ENCODE measurements around the gene MAML3.
"Not testable (repeated sequence)": the region's sequence is repeated elsewhere in the genome, so short reads cannot be mapped to it uniquely, and the experiment has no call there.

Gene MAML3

DNA sequence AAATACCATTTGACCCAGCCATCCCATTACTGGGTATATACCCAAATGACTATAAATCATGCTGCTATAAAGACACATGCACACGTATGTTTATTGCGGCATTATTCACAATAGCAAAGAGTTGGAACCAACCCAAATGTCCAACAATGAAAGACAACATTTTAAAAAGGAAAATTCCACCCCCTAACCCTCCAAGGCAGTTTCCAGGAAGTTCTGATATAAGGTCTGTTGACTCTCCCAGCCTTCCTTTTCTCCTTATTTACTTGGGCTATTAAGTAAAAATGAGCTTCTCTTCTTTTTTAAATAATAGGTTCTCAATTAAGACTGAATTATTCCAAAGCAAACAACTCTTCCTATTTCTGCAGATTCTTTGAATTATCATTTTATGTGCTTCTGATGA is 209.1 kb downstream of the MAML3 start:
- H3K9me3 Mint-ChIP-seq; H3K27ac Mint-ChIP-seq; H3K27me3 Mint-ChIP-seq; H3K36me3 Mint-ChIP-seq (ENCODE audit: low read depth); H3K4me3 Mint-ChIP-seq; DNase-seq: not testable (repeated sequence)
- H3K4me1 Mint-ChIP-seq (ENCODE audit: low read depth) = peaks cover 12% of the 10 kb centered on the region

DNA sequence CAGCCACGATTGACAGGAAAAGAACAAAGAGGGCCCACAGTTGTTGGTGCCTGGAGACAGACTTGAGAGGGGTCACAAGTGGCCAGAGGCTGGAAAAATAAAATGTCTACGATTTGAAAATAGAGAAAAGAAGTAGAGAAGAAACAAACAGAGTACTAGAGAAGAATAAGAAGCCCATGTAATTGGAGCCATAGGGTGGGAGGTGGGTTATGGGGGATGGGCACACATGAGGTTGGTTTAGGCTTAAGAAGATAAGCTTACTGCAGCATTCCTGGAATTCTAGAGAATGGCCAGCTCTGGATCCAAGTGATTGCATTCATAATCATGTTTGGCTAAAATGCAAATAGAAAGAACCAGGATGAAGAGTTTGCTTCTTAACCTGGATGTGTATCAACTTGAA is 210.7 kb downstream of the MAML3 start:
- no peaks in the 10 kb centered on the region for H3K27me3 Mint-ChIP-seq
- peaks cover 9% of the 10 kb centered on the region for H3K4me1 Mint-ChIP-seq (ENCODE audit: low read depth)
- no peak overlapping the region for H3K27ac Mint-ChIP-seq
- no peak for DNase-seq
- H3K4me3 Mint-ChIP-seq = no peak overlapping the region
- H3K9me3 Mint-ChIP-seq = no peaks in the 10 kb centered on the region
- no peaks in the 10 kb centered on the region for H3K36me3 Mint-ChIP-seq (ENCODE audit: low read depth)

- H3K27ac Mint-ChIP-seq = no peak overlapping the region
- no peaks in the 10 kb centered on the region for H3K27me3 Mint-ChIP-seq
- H3K9me3 Mint-ChIP-seq = no peaks in the 10 kb centered on the region
- H3K36me3 Mint-ChIP-seq (ENCODE audit: low read depth) = no peaks in the 10 kb centered on the region
- DNase-seq = no peak
- peaks cover 7% of the 10 kb centered on the region for H3K4me1 Mint-ChIP-seq (ENCODE audit: low read depth)
- H3K4me3 Mint-ChIP-seq = no peak overlapping the region
These were observed 211.7 kb downstream of the MAML3 start for GRCh38 chr4:139942241-139942640.

GRCh38 chr4:139940600-139940999 is 213.4 kb downstream of the MAML3 start:
- no peaks in the 10 kb centered on the region for H3K36me3 Mint-ChIP-seq (ENCODE audit: low read depth)
- DNase-seq = no peak
- H3K4me3 Mint-ChIP-seq = no peak overlapping the region
- H3K27ac Mint-ChIP-seq = no peak overlapping the region
- H3K9me3 Mint-ChIP-seq = no peaks in the 10 kb centered on the region
- H3K27me3 Mint-ChIP-seq = no peaks in the 10 kb centered on the region
- H3K4me1 Mint-ChIP-seq (ENCODE audit: low read depth) = no peaks in the 10 kb centered on the region

- H3K9me3 Mint-ChIP-seq = no peaks in the 10 kb centered on the region
- no peaks in the 10 kb centered on the region for H3K36me3 Mint-ChIP-seq (ENCODE audit: low read depth)
- no peaks in the 10 kb centered on the region for H3K27me3 Mint-ChIP-seq
- no peaks in the 10 kb centered on the region for H3K4me1 Mint-ChIP-seq (ENCODE audit: low read depth)
- no peak overlapping the region for H3K27ac Mint-ChIP-seq
- no peak overlapping the region for H3K4me3 Mint-ChIP-seq
- no peak for DNase-seq
These were observed 215.6 kb downstream of the MAML3 start for GRCh38 chr4:139938414-139938813.

- Mint-ChIP-seq H3K9me3 (no peaks in the 10 kb centered on the region), H3K4me3 (no peak overlapping the region), H3K27me3 (no peaks in the 10 kb centered on the region), H3K27ac (no peak overlapping the region), H3K36me3 (ENCODE audit: low read depth) (no peaks in the 10 kb centered on the region), H3K4me1 (ENCODE audit: low read depth) (no peaks in the 10 kb centered on the region)
- no peak for DNase-seq
These were observed 218.1 kb downstream of the MAML3 start for GRCh38 chr4:139935911-139936310.

DNA sequence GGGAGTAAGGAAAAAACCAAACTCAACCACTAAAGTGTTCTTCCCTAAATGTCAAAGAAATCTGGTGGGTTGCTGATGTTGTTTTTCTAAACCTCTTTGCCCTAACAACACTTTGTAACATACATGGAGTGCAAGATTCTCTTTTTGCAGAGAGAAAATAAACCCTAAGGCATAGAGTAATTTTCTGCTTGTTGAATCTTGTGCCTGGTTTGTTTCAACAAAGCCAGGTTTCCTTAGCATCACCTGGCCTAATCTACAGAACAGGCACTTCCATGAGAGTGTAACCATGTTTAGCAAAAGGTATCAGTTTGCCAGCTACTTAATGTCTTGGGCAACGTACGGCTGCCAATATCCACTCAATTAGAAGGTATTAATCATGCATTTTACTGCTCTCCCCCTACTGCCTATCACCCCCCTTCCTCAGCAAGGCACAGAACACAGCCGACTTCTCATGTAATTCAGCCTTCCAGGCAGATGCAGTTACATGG is 219.2 kb downstream of the MAML3 start:
- no peak overlapping the region for H3K27ac Mint-ChIP-seq
- no peak overlapping the region for H3K4me3 Mint-ChIP-seq
- no peaks in the 10 kb centered on the region for H3K4me1 Mint-ChIP-seq (ENCODE audit: low read depth)
- no peaks in the 10 kb centered on the region for H3K36me3 Mint-ChIP-seq (ENCODE audit: low read depth)
- no peak for DNase-seq
- H3K9me3 Mint-ChIP-seq = no peaks in the 10 kb centered on the region
- H3K27me3 Mint-ChIP-seq = no peaks in the 10 kb centered on the region

- no peaks in the 10 kb centered on the region for H3K4me1 Mint-ChIP-seq (ENCODE audit: low read depth)
These were observed 219.8 kb downstream of the MAML3 start for GRCh38 chr4:139934057-139934707.

GRCh38 chr4:139933541-139933940 is 220.4 kb downstream of the MAML3 start:
- no peak overlapping the region for H3K27ac Mint-ChIP-seq
- H3K27me3 Mint-ChIP-seq = no peaks in the 10 kb centered on the region
- no peaks in the 10 kb centered on the region for H3K36me3 Mint-ChIP-seq (ENCODE audit: low read depth)
- no peaks in the 10 kb centered on the region for H3K4me1 Mint-ChIP-seq (ENCODE audit: low read depth)
- H3K4me3 Mint-ChIP-seq = no peak overlapping the region
- DNase-seq = no peak
- H3K9me3 Mint-ChIP-seq = no peaks in the 10 kb centered on the region

More at GRCh38 chr4:139934057-139934707, 219.8 kb downstream of the MAML3 start:
- no peaks in the 10 kb centered on the region for H3K27me3 Mint-ChIP-seq
- H3K4me3 Mint-ChIP-seq = no peak overlapping the region
- H3K36me3 Mint-ChIP-seq (ENCODE audit: low read depth) = no peaks in the 10 kb centered on the region
- no peak for DNase-seq
- no peak overlapping the region for H3K27ac Mint-ChIP-seq
- H3K9me3 Mint-ChIP-seq = no peaks in the 10 kb centered on the region

DNA sequence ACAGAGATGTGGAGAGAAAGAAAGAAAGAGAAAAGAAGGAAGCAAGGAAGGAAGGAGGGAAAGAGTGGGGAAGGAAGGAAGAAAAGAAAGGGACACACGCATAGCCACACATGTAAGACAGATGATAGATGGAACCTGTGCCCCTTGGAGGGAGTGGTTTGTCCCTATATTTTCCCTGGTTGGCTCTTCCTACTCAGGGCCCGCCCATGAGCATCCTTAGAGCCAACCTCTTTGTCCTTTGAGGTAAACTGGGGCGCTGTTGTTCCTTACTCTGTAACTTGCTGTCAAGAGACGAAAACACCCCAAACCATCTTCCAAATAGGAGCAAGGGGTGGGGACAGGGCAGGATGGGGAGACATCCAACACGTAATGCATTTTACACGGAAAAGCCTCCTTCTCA is 220.9 kb downstream of the MAML3 start:
- H3K27me3 Mint-ChIP-seq = no peaks in the 10 kb centered on the region
- no peak for DNase-seq
- H3K27ac Mint-ChIP-seq = no peak overlapping the region
- H3K36me3 Mint-ChIP-seq (ENCODE audit: low read depth) = no peaks in the 10 kb centered on the region
- no peaks in the 10 kb centered on the region for H3K4me1 Mint-ChIP-seq (ENCODE audit: low read depth)
- no peaks in the 10 kb centered on the region for H3K9me3 Mint-ChIP-seq
- no peak overlapping the region for H3K4me3 Mint-ChIP-seq

- Mint-ChIP-seq H3K27me3 (no peaks in the 10 kb centered on the region), H3K9me3 (no peaks in the 10 kb centered on the region), H3K36me3 (ENCODE audit: low read depth) (no peaks in the 10 kb centered on the region), H3K4me1 (ENCODE audit: low read depth) (no peaks in the 10 kb centered on the region), H3K4me3 (no peak overlapping the region), H3K27ac (no peak overlapping the region)
- no peak for DNase-seq
These were observed 229.2 kb downstream of the MAML3 start for GRCh38 chr4:139924782-139925181.

DNA sequence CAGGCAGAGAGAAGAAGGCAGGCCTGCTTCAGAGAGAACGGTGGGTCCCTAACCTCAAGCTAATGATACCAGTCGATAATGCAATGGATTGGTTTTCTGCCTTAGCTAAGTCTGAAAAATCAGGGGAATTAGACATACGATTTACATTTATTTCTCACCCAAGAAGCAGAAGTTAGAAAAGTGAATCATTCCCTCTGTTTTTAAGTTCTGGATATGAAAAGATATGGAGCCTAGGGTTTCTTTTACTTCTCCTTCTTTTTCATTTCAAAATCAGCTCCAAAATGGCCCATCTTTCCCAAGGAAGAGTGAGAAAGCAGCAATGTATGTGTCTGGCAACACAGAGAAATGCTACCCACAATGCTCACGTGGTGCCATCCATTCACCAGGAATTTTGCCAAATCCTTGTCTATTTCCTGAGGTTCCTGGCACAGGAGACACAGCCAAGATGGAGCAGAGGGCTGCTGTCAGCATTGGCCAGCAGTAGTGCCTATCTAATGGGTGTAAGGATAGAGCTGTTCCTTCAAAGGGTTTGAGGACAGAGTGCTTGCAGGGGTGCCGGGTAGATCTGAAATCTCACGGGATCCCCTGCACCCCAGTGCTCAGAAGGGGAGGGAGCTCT is 231.5 kb downstream of the MAML3 start:
- Mint-ChIP-seq H3K27ac (no peak overlapping the region), H3K4me1 (ENCODE audit: low read depth) (no peaks in the 10 kb centered on the region), H3K9me3 (no peaks in the 10 kb centered on the region), H3K4me3 (no peak overlapping the region), H3K27me3 (no peaks in the 10 kb centered on the region), H3K36me3 (ENCODE audit: low read depth) (no peaks in the 10 kb centered on the region)
- no peak for DNase-seq

DNA sequence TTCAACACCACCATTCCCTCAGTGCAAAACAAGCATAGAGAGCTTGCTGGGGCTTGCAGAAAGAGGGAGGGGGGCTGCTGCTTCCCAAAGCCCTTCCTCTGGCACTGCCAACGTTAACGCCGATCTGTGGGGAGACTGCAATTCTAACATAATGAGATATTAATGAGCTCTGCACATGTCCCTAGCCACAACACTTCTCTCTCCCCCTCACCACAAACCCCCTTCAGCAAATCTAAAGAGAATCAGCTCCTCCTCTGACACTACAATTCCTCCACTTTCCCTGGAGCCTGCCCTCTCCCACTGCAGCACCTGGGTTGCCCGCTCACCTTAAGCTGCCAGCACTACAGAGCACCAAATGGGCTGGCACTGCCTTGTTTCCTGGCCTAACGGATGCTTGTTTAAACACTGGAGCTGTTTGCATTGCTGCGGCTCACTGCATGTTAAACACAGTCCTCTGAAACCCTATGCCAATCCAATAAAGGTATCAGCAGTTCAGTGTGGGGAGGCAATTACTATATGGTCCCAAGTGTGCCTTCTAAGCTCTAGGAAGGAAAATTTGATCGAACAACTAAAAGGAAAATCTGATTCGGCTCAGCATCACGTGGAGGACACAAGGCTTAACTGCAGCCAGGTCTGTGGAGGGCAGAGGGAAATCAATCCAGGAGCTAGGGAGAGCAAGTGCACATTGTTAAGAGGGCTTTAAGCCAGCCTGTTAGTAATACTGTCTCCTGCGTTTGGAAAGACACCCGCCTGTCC is 232.4 kb downstream of the MAML3 start:
- Mint-ChIP-seq H3K36me3 (ENCODE audit: low read depth) (no peaks in the 10 kb centered on the region), H3K9me3 (no peaks in the 10 kb centered on the region), H3K27ac (no peak overlapping the region), H3K4me3 (no peak overlapping the region), H3K27me3 (no peaks in the 10 kb centered on the region), H3K4me1 (ENCODE audit: low read depth) (no peaks in the 10 kb centered on the region)
- no peak for DNase-seq

GRCh38 chr4:139920486-139921002 is 233.4 kb downstream of the MAML3 start:
- no peaks in the 10 kb centered on the region for H3K4me1 Mint-ChIP-seq (ENCODE audit: low read depth)
- no peaks in the 10 kb centered on the region for H3K36me3 Mint-ChIP-seq (ENCODE audit: low read depth)
- no peaks in the 10 kb centered on the region for H3K27me3 Mint-ChIP-seq
- no peak for DNase-seq
- H3K4me3 Mint-ChIP-seq = no peak overlapping the region
- no peaks in the 10 kb centered on the region for H3K9me3 Mint-ChIP-seq
- no peak overlapping the region for H3K27ac Mint-ChIP-seq

DNA sequence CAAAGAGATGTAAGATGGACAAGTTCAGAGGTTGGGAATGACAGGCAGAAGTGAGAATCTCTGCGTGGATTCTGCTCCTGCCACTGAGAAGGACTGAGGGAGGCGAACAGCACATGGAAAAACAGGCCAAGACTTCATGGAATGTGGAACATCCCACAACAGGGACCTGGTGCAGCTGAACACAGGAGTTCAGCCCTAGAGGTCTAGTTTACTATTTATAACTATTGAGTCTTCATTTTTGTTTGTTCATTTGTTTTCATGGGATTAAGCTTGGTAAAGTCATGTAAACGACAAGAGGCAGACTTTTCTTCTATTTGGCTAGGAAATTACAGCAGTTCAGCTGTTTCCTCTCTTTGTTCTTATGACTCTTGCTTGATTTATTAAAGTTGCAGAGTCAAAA is 234.5 kb downstream of the MAML3 start:
- Mint-ChIP-seq H3K9me3 (no peaks in the 10 kb centered on the region), H3K27me3 (no peaks in the 10 kb centered on the region), H3K27ac (no peak overlapping the region), H3K4me3 (no peak overlapping the region), H3K36me3 (ENCODE audit: low read depth) (no peaks in the 10 kb centered on the region), H3K4me1 (ENCODE audit: low read depth) (no peaks in the 10 kb centered on the region)
- no peak for DNase-seq
